ENCODE measurements around the gene DICER1. TPM values are rescaled to one million over a fixed set of nuclear protein-coding genes. Genes with fewer than 3 reads are reported as not detected.

Gene DICER1
- total and polyA plus RNA-seq, 8 donors, result 5.7 to 37.8 (median 24.6) TPM

DNA sequence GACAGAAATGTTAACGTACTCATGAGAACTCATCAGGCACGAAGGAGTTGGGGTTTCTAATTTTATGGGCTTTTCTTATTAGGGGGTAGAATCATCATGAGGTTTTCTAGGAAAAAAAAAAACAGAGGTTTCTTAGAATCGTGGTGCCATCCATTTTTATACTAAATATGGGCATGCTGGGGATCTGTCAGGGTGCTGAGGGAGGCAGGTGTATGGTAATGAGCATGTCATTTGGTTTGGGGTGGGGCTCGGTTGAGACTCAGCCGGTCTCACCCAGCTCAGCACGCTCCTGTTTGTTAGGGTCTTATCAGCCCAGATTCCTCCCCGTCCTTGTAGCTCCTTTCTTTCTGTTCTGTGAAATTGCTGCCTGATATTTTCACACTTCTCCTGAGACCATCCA lies 98.2 kb downstream of the DICER1 start:
- ATAC-seq, result no peak
- no peak for TF ChIP-seq CTCF (IDR thresholded peaks at IDR 0.05)
- WGBS, 2 donors, result 63 to 68% methylated on average over 7 of the region's 7 CpGs
- Histone ChIP-seq H3K9me3 (no peaks in the 10 kb centered on the region), H3K4me1 (no peaks in the 10 kb centered on the region), H3K27me3 (no peaks in the 10 kb centered on the region), H3K27ac (no peak overlapping the region), H3K36me3 (no peaks in the 10 kb centered on the region), H3K4me3 (no peak overlapping the region)
- no peak for DNase-seq
- intact Hi-C loops (cut with DNase I), result no loop called here
- no peak for FAIRE-seq

- no peaks in the 10 kb centered on the region for H3K27me3 ChIP-seq
- H3K27ac ChIP-seq, result no peak overlapping the region
- no peak for FAIRE-seq
- DNase-seq, result no peak
- no peaks in the 10 kb centered on the region for H3K36me3 ChIP-seq
- intact Hi-C loops (cut with DNase I), result no loop called here
- no peaks in the 10 kb centered on the region for H3K4me1 ChIP-seq
- 79 to 86% methylated on average over 9 of the region's 9 CpGs for WGBS, 2 donors
- TF ChIP-seq CTCF (IDR thresholded peaks at IDR 0.05), result no peak
- H3K4me3 ChIP-seq, result no peak overlapping the region
- H3K9me3 ChIP-seq, result no peaks in the 10 kb centered on the region
- ATAC-seq, result no peak
These were observed 98.8 kb downstream of the DICER1 start for GRCh38 chr14:95058491-95058890.

DNA sequence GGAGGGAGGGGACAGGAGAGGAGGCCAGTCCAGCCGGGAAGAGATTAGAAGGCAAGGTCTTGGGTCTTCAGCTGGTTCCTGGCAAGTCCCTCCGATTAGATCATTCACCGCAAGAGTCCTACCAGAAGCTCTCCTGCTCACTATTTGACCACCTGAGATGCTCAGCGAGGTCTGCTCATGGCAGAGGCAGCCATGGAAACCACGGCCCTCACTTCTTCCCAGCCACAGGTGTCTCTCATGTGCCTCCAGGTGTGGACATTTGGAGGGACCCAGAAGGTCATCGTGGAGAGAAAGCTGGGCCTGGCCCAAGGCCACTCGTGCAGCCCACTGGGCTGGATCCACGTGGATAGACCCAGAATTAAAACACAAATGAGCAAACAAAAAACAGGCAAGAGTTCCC lies 99.5 kb downstream of the DICER1 start:
- WGBS, 2 donors, result 67 to 73% methylated on average over 8 of the region's 8 CpGs
- no peaks in the 10 kb centered on the region for H3K27me3 ChIP-seq
- H3K4me3 ChIP-seq, result no peak overlapping the region
- ATAC-seq (no peak), FAIRE-seq (no peak), DNase-seq (no peak)
- no peak for TF ChIP-seq CTCF (IDR thresholded peaks at IDR 0.05)
- no peak overlapping the region for H3K27ac ChIP-seq
- H3K4me1 ChIP-seq, result no peaks in the 10 kb centered on the region
- intact Hi-C loops (cut with DNase I), result no loop called here
- H3K9me3 ChIP-seq, result no peaks in the 10 kb centered on the region
- no peaks in the 10 kb centered on the region for H3K36me3 ChIP-seq

- FAIRE-seq (no peak), ATAC-seq (no peak), DNase-seq (no peak)
- H3K27ac ChIP-seq, result no peak overlapping the region
- H3K9me3 ChIP-seq, result no peaks in the 10 kb centered on the region
- no peaks in the 10 kb centered on the region for H3K27me3 ChIP-seq
- no peaks in the 10 kb centered on the region for H3K4me1 ChIP-seq
- no peak for TF ChIP-seq CTCF (IDR thresholded peaks at IDR 0.05)
- intact Hi-C loops (cut with DNase I), result no loop called here
- H3K36me3 ChIP-seq, result no peaks in the 10 kb centered on the region
- H3K4me3 ChIP-seq, result no peak overlapping the region
- WGBS, 2 donors, result 67 to 79% methylated on average over 8 of the region's 8 CpGs
These were observed 100.2 kb downstream of the DICER1 start for GRCh38 chr14:95057147-95057546.

DNA sequence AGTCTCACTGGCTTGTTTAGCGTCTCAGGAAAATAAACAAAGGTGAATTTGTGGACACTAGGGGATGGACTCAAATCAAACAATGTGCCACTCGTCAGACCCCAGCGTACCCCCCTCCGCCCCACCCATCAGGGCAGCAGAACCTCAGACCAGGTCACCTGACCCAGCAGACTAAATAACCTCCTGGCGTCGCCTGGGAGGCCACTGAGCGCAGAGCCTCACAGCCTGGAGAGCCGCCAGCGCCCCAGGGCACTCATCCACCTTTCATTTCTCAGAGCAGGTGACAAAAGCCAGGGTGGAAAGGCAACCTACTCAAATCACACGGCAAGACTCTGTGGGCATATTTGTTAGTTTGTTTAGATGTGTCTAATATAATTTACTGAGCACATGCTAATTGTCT lies 100.9 kb downstream of the DICER1 start:
- no peak for TF ChIP-seq CTCF (IDR thresholded peaks at IDR 0.05)
- Histone ChIP-seq H3K27ac (no peak overlapping the region), H3K4me1 (no peaks in the 10 kb centered on the region), H3K36me3 (no peaks in the 10 kb centered on the region), H3K27me3 (no peaks in the 10 kb centered on the region), H3K9me3 (no peaks in the 10 kb centered on the region), H3K4me3 (no peak overlapping the region)
- FAIRE-seq (no peak), DNase-seq (peak in 2 of 6 donors; percentile 42 to 49), ATAC-seq (peak in 2 of 4 donors; percentile 55 to 72)
- intact Hi-C loops (cut with DNase I), result no loop called here
- 52 to 60% methylated on average over 10 of the region's 10 CpGs for WGBS, 2 donors
